Measurements from ENCODE around the gene IL22RA2. TPM values are rescaled to one million over a fixed set of nuclear protein-coding genes. Genes with fewer than 3 reads are reported as not detected.

IL22RA2 gene
- total RNA-seq, 4 donors from 2014 or later = not detected

DNA sequence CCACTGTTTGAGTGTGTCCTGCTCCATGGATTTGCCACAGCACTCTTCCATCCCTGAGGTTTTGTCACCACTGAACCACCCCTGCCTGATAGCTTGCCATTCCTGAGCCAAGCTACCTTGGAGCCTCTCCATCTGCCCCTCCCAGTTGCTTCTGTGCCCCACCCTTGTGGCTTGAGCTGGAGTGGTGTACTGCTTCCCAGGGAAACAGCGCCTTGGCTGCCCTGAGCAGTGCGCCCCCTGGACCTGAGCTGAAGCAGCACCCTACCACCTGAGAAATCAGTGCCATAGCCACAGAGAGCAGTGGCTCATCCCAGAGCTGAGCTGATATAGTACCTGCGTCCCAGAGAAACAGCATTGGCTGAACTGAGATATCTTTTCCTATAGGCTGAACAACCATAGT lies 40.3 kb downstream of the IL22RA2 start:
- no peak overlapping the region for H3K4me3 ChIP-seq
- intact Hi-C loops (cut with DNase I) = no loop called here
- no peaks in the 10 kb centered on the region for H3K4me1 ChIP-seq
- H3K27ac ChIP-seq (replicated peaks in 1 of 4) = no peak overlapping the region
- H3K27me3 ChIP-seq = peaks cover 0 to 3% (median 0%) of the 10 kb centered on the region in 4 donors
- no peak for DNase-seq (ENCODE audit: extremely low spot score)
- peaks cover 0 to 14% (median 3%) of the 10 kb centered on the region in 4 donors for H3K9me3 ChIP-seq
- 82% methylated on average over 3 of the region's 3 CpGs for WGBS
- no peak for TF ChIP-seq EP300 (IDR thresholded peaks at IDR 0.05)
- no peak for TF ChIP-seq POLR2A (IDR thresholded peaks at IDR 0.05; ENCODE audit: low read depth)
- no peak for TF ChIP-seq POLR2AphosphoS5 (IDR thresholded peaks at IDR 0.05)
- TF ChIP-seq, protein P1, sequence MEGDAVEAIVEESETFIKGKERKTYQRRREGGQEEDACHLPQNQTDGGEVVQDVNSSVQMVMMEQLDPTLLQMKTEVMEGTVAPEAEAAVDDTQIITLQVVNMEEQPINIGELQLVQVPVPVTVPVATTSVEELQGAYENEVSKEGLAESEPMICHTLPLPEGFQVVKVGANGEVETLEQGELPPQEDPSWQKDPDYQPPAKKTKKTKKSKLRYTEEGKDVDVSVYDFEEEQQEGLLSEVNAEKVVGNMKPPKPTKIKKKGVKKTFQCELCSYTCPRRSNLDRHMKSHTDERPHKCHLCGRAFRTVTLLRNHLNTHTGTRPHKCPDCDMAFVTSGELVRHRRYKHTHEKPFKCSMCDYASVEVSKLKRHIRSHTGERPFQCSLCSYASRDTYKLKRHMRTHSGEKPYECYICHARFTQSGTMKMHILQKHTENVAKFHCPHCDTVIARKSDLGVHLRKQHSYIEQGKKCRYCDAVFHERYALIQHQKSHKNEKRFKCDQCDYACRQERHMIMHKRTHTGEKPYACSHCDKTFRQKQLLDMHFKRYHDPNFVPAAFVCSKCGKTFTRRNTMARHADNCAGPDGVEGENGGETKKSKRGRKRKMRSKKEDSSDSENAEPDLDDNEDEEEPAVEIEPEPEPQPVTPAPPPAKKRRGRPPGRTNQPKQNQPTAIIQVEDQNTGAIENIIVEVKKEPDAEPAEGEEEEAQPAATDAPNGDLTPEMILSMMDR (IDR thresholded peaks at IDR 0.05) = no peak
- H3K36me3 ChIP-seq = no peaks in the 10 kb centered on the region

DNA sequence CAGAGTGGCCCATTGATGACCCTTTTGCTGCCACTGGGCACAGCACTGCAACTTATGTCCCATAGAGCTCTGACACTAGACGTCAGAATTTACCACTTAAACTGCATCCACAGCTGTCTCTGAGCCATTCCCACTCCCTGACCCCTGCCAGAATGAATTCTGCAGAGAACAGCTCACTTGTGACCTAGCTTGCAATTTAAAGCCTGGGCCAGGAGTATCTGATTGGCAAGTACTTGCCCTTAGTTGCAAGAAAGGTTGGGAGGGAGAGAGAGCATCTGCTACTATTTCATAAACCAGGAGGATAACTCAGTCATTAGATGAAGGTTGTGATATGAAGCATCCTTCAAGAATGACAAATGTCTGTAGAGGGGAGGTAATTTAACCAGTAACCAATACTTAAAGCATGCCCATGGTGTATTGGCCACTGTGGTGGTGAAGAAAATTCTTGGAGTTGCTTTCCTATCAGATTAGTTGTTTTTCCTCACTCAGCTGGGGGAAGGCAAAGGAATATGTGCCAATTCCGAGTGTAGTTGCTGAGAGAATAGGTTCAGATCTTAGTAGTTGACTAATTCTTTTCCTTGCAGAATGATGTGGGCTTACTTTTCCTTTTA lies 46.5 kb downstream of the IL22RA2 start:
- 88% methylated on average over 2 of the region's 2 CpGs for WGBS
- H3K9me3 ChIP-seq = peaks cover 0 to 5% (median 0%) of the 10 kb centered on the region in 4 donors

DNA sequence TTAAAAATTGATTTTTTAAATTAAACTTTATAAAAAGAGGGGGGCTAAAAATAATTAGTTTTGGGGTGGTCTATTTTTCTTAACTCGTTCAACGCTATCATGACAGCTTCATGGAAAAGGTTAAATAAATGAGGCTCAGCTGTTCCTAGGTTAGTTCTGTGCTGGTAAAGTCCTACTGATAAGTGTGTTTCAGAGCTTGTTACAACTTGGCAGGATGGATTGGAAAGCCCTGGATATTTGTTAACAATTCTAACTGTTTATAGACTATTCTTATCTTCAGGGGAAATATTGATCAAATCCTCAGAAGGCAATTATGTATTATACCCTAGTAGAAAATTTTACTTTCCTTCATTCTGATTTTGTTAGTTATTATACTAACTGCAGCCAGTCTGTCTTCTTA lies 50.4 kb downstream of the IL22RA2 start:
- no peak for DNase-seq (ENCODE audit: extremely low spot score)
- TF ChIP-seq, protein P1 (IDR thresholded peaks at IDR 0.05) = no peak
- no peak for TF ChIP-seq POLR2AphosphoS5 (IDR thresholded peaks at IDR 0.05)
- TF ChIP-seq POLR2A (IDR thresholded peaks at IDR 0.05; ENCODE audit: low read depth) = no peak
- no peak for TF ChIP-seq EP300 (IDR thresholded peaks at IDR 0.05)
- Histone ChIP-seq H3K4me1 (no peaks in the 10 kb centered on the region), H3K9me3 (peaks cover 0 to 15% (median 6%) of the 10 kb centered on the region in 4 donors), H3K4me3 (no peak overlapping the region), H3K27ac (replicated peaks in 1 of 4) (no peak overlapping the region), H3K27me3 (no peaks in the 10 kb centered on the region), H3K36me3 (no peaks in the 10 kb centered on the region)
- WGBS = 73% methylated on average over 2 of the region's 2 CpGs
- intact Hi-C loops (cut with DNase I) = no loop called here

More for the DNA sequence above, 46.5 kb downstream of the IL22RA2 start:
- intact Hi-C loops (cut with DNase I) = no loop called here
- no peak for DNase-seq (ENCODE audit: extremely low spot score)
- Histone ChIP-seq H3K27me3 (peaks cover 0 to 3% (median 0%) of the 10 kb centered on the region in 4 donors), H3K4me3 (no peak overlapping the region), H3K4me1 (no peaks in the 10 kb centered on the region), H3K36me3 (no peaks in the 10 kb centered on the region), H3K27ac (replicated peaks in 1 of 4) (no peak overlapping the region)
- TF ChIP-seq POLR2A (IDR thresholded peaks at IDR 0.05; ENCODE audit: low read depth) (no peak), EP300 (IDR thresholded peaks at IDR 0.05) (no peak)
- TF ChIP-seq, protein P1 (IDR thresholded peaks at IDR 0.05) = no peak

GRCh38 chr6:137122612-137123011 lies 50.8 kb downstream of the IL22RA2 start:
- Histone ChIP-seq H3K4me1 (no peaks in the 10 kb centered on the region), H3K9me3 (peaks cover 0 to 15% (median 6%) of the 10 kb centered on the region in 4 donors), H3K27me3 (no peaks in the 10 kb centered on the region), H3K36me3 (no peaks in the 10 kb centered on the region), H3K4me3 (no peak overlapping the region), H3K27ac (replicated peaks in 1 of 4) (no peak overlapping the region)
- intact Hi-C loops (cut with DNase I) = no loop called here
- WGBS = 72% methylated on average over 4 of the region's 4 CpGs
- DNase-seq (ENCODE audit: extremely low spot score) = no peak
- TF ChIP-seq EP300 (IDR thresholded peaks at IDR 0.05) (no peak), POLR2AphosphoS5 (IDR thresholded peaks at IDR 0.05) (no peak)
- TF ChIP-seq, protein P1 (IDR thresholded peaks at IDR 0.05) = no peak
